DMS53 (cell line): ENCODE results near the gene THSD4.
A peak's percentile ranks its signal among the peaks of the same experiment; 100 is the strongest.
"Not testable (repeated sequence)": the region's sequence is repeated elsewhere in the genome, so short reads cannot be mapped to it uniquely, and the experiment has no call there.

Experiments used
- DNase-seq: peaks from one replicate; lab custom pipeline; 2025; lab: John Stamatoyannopoulos, UW

The THSD4 gene

DNA sequence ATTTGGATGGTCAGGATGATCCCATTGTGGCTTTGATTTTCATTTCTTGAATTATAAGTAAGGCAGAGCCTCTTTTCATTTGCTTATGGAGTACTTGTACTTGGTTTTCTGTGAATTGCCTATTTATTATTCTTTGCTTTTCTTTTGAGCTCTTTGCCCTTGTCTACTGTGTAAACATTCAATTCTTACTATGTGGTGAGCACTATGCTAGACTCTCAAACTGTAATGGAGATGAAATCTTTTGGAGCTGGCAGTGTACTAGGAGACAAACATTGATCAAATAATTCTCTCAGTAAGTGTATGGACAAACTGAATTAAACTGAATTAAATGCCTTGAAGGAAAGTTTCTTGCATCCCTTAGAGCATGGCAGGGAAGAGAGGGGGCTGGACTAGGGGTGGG, 608.1 kb downstream of the THSD4 start:
- DNase-seq: no peak

DNA sequence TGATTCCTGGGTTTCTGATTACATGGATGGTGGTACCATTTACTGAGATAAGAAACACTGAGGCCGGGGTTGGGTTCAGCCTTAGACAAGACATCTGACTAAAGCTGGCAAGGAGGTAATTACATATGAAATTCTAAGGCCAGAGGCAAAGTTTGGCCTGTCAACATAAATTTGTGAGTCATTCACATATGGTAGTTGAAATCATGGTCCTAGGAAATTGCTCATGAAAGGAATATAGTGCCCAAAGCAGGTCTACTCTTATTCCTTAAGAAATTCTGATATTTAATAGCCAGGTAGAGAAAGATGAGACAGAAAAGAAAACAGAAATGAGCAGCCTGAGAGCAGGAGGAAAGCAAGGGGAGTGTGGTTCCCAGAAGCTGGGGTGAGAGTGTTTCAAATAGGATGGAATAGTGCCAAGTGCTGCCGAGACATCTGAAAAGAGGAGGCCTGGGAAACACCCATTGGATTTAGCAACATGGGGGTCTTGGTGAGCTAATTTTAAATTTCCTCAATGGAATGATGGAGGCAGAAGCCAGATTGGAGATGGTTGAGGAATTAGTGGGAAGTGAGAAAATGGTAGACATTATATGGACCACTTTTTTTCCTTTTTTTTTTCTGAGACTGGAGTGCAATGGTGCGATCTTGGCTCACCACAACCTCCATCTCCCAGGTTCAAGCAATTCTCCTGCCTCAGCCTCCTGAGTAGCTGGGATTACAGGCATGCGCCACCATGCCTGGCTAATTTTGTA, 610.1 kb downstream of the THSD4 start:
- not testable (repeated sequence) for DNase-seq

DNA sequence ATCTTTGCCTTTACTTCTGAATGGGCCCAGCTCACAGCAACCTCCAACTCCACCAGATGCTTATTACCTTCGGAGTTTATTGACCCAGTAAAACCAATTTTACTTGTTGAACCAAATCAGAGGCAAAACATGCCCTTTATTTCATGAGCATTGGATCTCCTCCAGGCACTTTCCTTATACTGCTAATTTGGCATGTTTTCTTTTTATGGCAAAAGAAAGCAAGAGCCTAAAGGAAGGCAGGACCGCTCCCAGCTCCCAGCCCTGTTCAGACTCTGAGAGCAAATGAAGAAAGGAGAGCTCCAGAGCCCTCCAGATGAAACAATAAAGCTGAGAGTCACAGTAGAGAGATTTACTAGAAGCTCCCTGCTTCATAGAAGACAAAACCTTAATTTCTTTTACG, 613.6 kb downstream of the THSD4 start:
- DNase-seq: no peak

GRCh38 chr15:71729319-71729718, 614.0 kb downstream of the THSD4 start:
- DNase-seq: no peak

- DNase-seq: peak; percentile 72
Observed at GRCh38 chr15:71730277-71731144, 615.2 kb downstream of the THSD4 start.

DNA sequence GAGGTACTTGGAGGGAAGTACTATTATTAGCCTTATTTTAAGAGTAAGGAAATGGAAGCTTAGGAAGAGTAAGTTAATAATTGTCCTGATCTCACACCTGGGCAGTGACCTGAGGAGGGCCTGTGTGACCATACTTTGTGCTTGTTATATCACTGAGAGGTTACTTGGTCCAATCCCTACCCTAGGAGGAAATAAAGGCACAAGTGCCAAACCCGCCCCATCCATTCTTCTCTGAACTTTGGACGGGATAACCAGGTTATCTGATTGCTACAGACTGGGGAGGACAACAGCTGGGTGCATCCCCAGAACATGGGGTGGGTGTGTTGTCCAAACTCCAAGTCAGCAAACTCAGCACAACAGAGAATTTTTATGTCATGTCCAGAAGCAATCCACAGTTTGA, 617.4 kb downstream of the THSD4 start:
- DNase-seq: peak; percentile 31

DNA sequence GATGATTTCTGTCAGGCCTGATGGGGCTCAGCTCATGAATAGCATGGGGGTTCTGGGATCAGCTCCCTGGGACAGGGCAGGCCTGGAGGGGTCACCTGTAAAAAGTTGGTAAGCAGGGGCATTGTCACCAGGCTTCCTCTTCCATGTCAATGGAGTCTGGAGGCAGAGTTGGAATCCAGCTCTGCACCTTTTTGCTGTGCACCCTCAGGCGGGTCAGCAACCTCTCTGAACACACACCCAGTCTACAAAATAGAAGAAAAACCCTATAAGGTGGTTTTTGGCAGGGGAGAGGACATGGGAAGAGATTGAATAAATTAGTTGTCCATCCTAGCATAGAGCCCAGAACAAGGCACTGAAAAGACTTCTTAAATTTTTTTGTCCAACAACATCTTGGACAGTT, 617.9 kb downstream of the THSD4 start:
- no peak for DNase-seq

DNA sequence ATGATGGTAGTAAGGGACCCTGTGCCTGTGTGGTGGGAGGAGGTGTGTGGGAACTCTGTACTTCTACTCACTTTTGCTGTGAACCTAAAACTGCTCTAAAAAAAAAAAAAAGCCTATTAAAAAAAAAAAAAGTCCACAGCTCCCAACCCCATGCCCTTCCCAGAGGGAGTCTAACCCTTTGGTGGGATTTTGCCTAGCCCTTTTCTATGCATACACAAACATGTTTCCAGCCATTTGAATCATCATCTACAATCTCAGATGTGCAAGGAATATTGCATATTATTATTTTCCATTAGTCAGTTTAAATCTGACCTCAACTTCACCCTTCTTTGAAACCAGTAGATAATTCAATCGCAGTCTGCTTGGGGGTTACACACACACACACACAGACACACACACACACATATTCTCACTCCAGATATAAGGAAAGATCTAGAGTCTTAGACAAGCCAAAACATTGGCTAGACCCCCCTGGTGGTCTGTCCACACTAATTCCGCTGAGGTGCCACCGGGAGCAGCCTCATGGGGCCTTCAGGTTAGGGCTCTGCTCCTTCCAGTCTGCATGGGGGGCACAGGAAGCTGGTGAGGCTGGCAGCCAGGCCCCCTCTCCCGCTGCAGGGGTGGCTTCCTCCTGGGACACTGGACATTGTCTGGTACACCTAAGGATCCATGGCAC, 619.6 kb downstream of the THSD4 start:
- no peak for DNase-seq

DNA sequence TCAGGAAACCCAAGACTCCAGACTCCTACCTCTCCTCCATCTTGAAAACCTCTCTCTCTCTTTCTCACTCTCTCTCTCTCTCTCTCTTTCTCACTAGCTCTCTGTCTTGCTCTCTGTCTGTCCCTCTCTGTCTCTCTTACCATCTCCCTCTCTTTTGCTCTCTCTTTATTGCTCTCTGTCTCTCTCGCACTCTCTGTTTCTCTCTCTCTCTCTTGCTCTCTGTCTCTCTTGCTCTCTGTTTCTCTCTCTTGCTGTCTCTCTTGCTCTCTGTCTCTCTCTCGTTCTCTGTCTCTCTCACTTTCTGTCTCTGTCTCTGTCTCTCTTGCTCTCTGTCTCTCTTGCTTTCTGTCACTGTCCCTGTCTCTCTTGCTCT, 620.1 kb downstream of the THSD4 start:
- DNase-seq: no peak

- DNase-seq: no peak
Observed at GRCh38 chr15:71736286-71736947, 621.1 kb downstream of the THSD4 start.

- no peak for DNase-seq
Observed at GRCh38 chr15:71737761-71738160, 622.5 kb downstream of the THSD4 start.

GRCh38 chr15:71739355-71739754, 624.1 kb downstream of the THSD4 start:
- no peak for DNase-seq

DNA sequence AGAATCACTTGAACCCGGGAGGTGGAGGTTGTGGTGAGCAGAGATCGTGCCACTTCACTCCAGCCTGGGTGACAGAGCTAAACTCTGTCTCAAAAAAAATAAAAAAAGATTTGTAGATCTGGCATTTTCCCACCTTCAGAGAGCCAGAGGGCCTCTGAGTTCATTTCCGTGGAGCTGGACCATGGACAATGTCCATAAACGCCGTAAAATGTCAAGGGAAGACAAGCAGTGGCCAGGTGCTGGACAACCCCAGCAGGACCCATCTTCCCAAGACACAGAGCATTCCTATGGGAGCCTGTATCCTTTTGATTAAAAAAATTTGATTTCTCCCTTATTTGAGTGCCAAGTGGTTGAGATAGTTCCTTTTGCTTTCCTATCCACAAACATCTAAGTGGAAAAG, 627.7 kb downstream of the THSD4 start:
- no peak for DNase-seq

DNA sequence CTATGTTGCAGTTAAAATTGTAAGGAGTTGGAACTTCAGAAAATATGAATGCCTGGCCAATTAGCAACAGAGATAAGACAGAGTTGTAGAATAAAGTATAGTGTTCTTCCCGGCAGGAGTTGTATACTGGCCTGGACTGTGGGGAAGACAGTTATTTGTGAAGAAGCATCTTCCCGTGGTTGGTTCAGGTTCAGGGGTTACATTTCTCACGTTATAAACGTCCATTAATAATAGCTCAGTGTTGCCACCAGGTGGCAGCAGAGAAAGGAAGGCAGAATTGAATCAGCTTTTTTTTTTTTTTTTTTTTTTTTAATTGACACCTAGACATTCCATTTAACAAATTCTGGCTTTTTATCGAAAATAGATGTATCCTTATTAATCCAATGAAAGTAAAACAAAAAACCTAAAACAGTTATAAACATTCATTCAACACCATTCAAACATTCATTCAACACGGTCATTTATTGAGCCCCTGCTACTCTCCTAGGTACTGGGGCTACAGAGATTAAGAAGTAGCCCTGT, 628.7 kb downstream of the THSD4 start:
- DNase-seq: peak; percentile 81

DNA sequence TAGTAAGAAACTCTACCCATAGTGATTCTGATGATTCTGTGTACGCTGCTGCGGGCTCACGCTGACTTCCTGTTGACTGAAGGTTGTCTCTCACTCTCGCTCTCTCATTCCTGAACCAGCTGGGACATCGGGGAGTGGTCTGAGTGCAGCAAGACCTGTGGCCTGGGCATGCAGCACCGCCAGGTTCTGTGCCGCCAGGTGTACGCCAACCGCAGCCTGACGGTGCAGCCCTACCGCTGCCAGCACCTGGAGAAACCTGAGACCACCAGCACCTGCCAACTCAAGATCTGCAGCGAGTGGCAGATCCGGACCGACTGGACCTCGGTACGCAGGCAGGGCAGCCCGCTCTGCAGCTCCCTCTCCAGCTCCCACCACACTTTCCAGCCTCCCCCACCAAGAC, 631.4 kb downstream of the THSD4 start:
- DNase-seq: peak; percentile 97

GRCh38 chr15:71747128-71748083, 632.1 kb downstream of the THSD4 start:
- DNase-seq: peak; percentile 91

- DNase-seq: peak; percentile 83
Observed at GRCh38 chr15:71748293-71748718, 633.0 kb downstream of the THSD4 start.

GRCh38 chr15:71749500-71749899, 634.2 kb downstream of the THSD4 start:
- no peak for DNase-seq

- DNase-seq: no peak
Observed at GRCh38 chr15:71752128-71752527, 636.9 kb downstream of the THSD4 start.

GRCh38 chr15:71752604-71753289, 637.5 kb downstream of the THSD4 start:
- peak; percentile 75 for DNase-seq
